Endothelial cell of umbilical vein (primary cell): ENCODE results near the gene NXN. TPM values are rescaled to one million over a fixed set of nuclear protein-coding genes. Genes with fewer than 3 reads are reported as not detected.

Experiments
- BruUV-seq: library from RNA; stranded (reverse); fragments of 400-500 nt; replicated peaks from 2 replicates; lab custom pipeline; 2021; lab: Mats Ljungman, UMichigan
- CTCF ChIA-PET: fragments of 300-600, 350-600 bp; sonication (Branson Sonifier 250); formaldehyde crosslinking; loops from one replicate; lab custom pipeline; 2021; ENCODE audit warnings: antibody characterized with exemption, inconsistent platforms; lab: Charles Lee
- POLR2A ChIA-PET: fragments of 300-600, 350-600 bp; sonication (Branson Sonifier 250); formaldehyde crosslinking; loops from one replicate; lab custom pipeline; 2021; ENCODE audit warnings: antibody characterized with exemption, inconsistent platforms; lab: Charles Lee
- DNase-seq: peaks from one replicate; pipeline ENCODE4 v3.0.0-alpha.2; 2011; ENCODE audit warnings: low read depth, low spot score
- FAIRE-seq: peaks from 2 replicates; lab custom pipeline; 2011; peaks lifted over from hg19 to GRCh38; lab: Jason Lieb, UNC
- H2AFZ ChIP-seq: 2 replicates; pipeline ENCODE4 v1.6.0; 2012; ENCODE audit warnings: low read depth, low read length, control low read depth, inconsistent platforms
- H3K27ac ChIP-seq: 2 replicates; pipeline ENCODE4 v1.5.1; 2011; ENCODE audit warnings: low read depth, mild to moderate bottlenecking, control low read depth, low read length, moderate library complexity; ENCODE audit not compliant: insufficient read depth
- H3K27me3 ChIP-seq, 2 experiments: 2 replicates each; pipeline versions ENCODE4 v1.6.0 to v1.6.1; 2011; ENCODE audit warnings: low read length in 2 of 2, mixed read lengths in 1 of 2; ENCODE audit not compliant: control insufficient read depth in 2 of 2, insufficient read depth in 2 of 2
- H3K36me3 ChIP-seq, 2 experiments: 2 replicates in 1 of 2; 3 replicates in 1 of 2; pipeline ENCODE4 v1.5.1; 2011; ENCODE audit warnings: low read length in 2 of 2, mild to moderate bottlenecking in 1 of 2, moderate library complexity in 1 of 2; ENCODE audit not compliant: control insufficient read depth in 2 of 2, insufficient read depth in 2 of 2; ENCODE audit errors: extremely low read depth in 1 of 2
- H3K4me1 ChIP-seq: 3 replicates; pipeline ENCODE4 v1.5.1; 2011; ENCODE audit warnings: mild to moderate bottlenecking, low read length; ENCODE audit not compliant: control insufficient read depth, insufficient read depth; ENCODE audit errors: extremely low read depth
- H3K4me2 ChIP-seq: 2 replicates; pipeline ENCODE4 v1.6.1; 2011; ENCODE audit warnings: low read length, control low read depth, mixed read lengths; ENCODE audit not compliant: insufficient read depth
- H3K4me3 ChIP-seq, 3 experiments: fragments of 200-600 bp in 1 of 3; sonication (generic), shearing (Covaris generic) in 1 of 3; replicated peaks in 1 of 3; 2 replicates each; pipeline ENCODE4 v1.5.1; 2011 to 2016; ENCODE audit warnings: control low read depth in 3 of 3, low read length in 3 of 3, mild to moderate bottlenecking in 2 of 3, inconsistent platforms in 1 of 3, low read depth in 1 of 3, moderate library complexity in 1 of 3; ENCODE audit not compliant: insufficient read depth in 1 of 3
- H3K79me2 ChIP-seq: 2 replicates; pipeline ENCODE4 v1.6.0; 2012; ENCODE audit warnings: low read length, inconsistent platforms; ENCODE audit not compliant: control insufficient read depth, insufficient read depth
- H3K9ac ChIP-seq: replicated peaks from 2 replicates; pipeline ENCODE3; 2011; ENCODE audit warnings: low read length, control low read depth; ENCODE audit not compliant: insufficient read depth; ENCODE audit errors: extremely low read depth
- H3K9me1 ChIP-seq: replicated peaks from 3 replicates; pipeline ENCODE4 v1.6.0; 2011; ENCODE audit warnings: mild to moderate bottlenecking, low read length; ENCODE audit not compliant: control insufficient read depth, insufficient read depth; ENCODE audit errors: extremely low read depth
- H3K9me3 ChIP-seq: replicated peaks from 2 replicates; pipeline ENCODE4 v1.5.1; 2012; ENCODE audit warnings: low read length, inconsistent platforms; ENCODE audit not compliant: control insufficient read depth, insufficient read depth
- H4K20me1 ChIP-seq: replicated peaks from 2 replicates; pipeline ENCODE3; 2011; ENCODE audit warnings: mild to moderate bottlenecking, low read length; ENCODE audit not compliant: control insufficient read depth, insufficient read depth; ENCODE audit errors: extremely low read depth
- CTCF ChIP-seq, 2 donors: IDR thresholded peaks; 1 replicate in 1 of 2; 2 replicates in 1 of 2; pipeline ENCODE4 v1.5.1; 2011; ENCODE audit warnings: low read length in 2 of 2, mild to moderate bottlenecking in 2 of 2, moderate library complexity in 2 of 2, control low read depth in 1 of 2, inconsistent platforms in 1 of 2, low read depth in 1 of 2; ENCODE audit not compliant: insufficient read depth in 1 of 2; ENCODE audit errors: extremely low read depth in 1 of 2
- EZH2 ChIP-seq: IDR thresholded peaks from 2 replicates; pipeline ENCODE4 v1.6.1; 2012; ENCODE audit warnings: borderline replicate concordance, low read depth, mild to moderate bottlenecking, moderate library complexity, low read length, inconsistent platforms; ENCODE audit not compliant: severe bottlenecking
- FOS ChIP-seq: IDR thresholded peaks from 2 replicates; pipeline ENCODE4 v1.6.1; 2011; ENCODE audit warnings: mild to moderate bottlenecking, low read length, moderate library complexity, borderline replicate concordance; ENCODE audit not compliant: insufficient read depth
- GATA2 ChIP-seq: IDR thresholded peaks from 2 replicates; pipeline ENCODE4 v1.7.0; 2011; ENCODE audit warnings: low read depth, mild to moderate bottlenecking, moderate library complexity, mixed read lengths, low read length; ENCODE audit not compliant: insufficient read length, insufficient read depth
- JUN ChIP-seq: IDR thresholded peaks from 2 replicates; pipeline ENCODE4 v1.6.1; 2011; ENCODE audit warnings: borderline replicate concordance, low read depth; ENCODE audit not compliant: insufficient read length, insufficient read depth
- MYC ChIP-seq: IDR thresholded peaks from one replicate; pipeline ENCODE4 v1.6.1; 2011; ENCODE audit warnings: mild to moderate bottlenecking, low read depth, low read length
- POLR2A ChIP-seq: IDR thresholded peaks from 2 replicates; pipeline ENCODE4 v1.6.1; 2012; ENCODE audit warnings: low read depth, mild to moderate bottlenecking, control low read depth, low read length
- POLR2AphosphoS5 ChIP-seq: IDR thresholded peaks from 2 replicates; pipeline ENCODE4 v1.6.1; 2012; ENCODE audit warnings: low read depth, mild to moderate bottlenecking, control low read depth, low read length, moderate library complexity; ENCODE audit not compliant: insufficient read depth
- dilution Hi-C: fragments of 300-500 bp; cut with MboI; formaldehyde crosslinking; loops from one replicate; pipeline ENCODE4 v1.15.0; 2019; ENCODE audit warnings: low sequenced_read_pairs; ENCODE audit not compliant: extremely low pct_ligation_motif_present
- intact Hi-C: fragments of 100-400 bp; cut with micrococcal nuclease; formaldehyde crosslinking; loops from one replicate; pipeline ENCODE4 v1.10.0; 2022
- polyA plus RNA-seq, 4 experiments: library from polyadenylated mRNA; depleted of rRNA in 3 of 4; stranded (reverse) in 3 of 4; unstranded in 1 of 4; fragments of >200 nt; gene quantifications; 2 replicates each; pipeline versions ENCODE4 v1.2.1 to v1.2.3, GENCODE V29; 2011 to 2012; ENCODE audit warnings: missing spikeins in 1 of 4
- total RNA-seq: library from RNA; stranded (reverse); gene quantifications from 2 replicates; pipeline ENCODE4 v1.2.3, GENCODE V29; 2021
- TF ChIP-seq, protein P1 (sequence below): IDR thresholded peaks from 2 replicates; pipeline ENCODE4 v1.6.1; 2011; ENCODE audit not compliant: insufficient read depth, insufficient read length

NXN gene
- total and polyA plus RNA-seq, 2 donors (not counting 3 experiments of a cell fraction or from before 2014, with no cell fraction given) = 69.5 to 77.3 TPM

- dilution Hi-C loops = no loop called here
- intact Hi-C loops = loop anchor here (1.0 to 5.0 kb wide), 2 partner anchors 35 to 37 kb away; no protein-coding TSS in a partner anchor
- Histone ChIP-seq H3K9me3 (no peaks in the 10 kb centered on the region), H2AFZ (peak overlapping the region; percentile 33), H3K9ac (peak overlapping the region; percentile 69), H3K79me2 (no peaks in the 10 kb centered on the region), H3K27ac (peak overlapping the region; percentile 79), H3K9me1 (no peaks in the 10 kb centered on the region), H3K27me3 (no peaks in the 10 kb centered on the region), H3K4me2 (peak overlapping the region; percentile 48), H3K4me1 (peaks cover 31% of the 10 kb centered on the region), H3K4me3 (peak overlapping the region in 1 of 3 experiments; percentile 0), H3K36me3 (no peaks in the 10 kb centered on the region), H4K20me1 (no peaks in the 10 kb centered on the region)
- no peak for TF ChIP-seq GATA2
- no peak for TF ChIP-seq JUN
- TF ChIP-seq, protein P1, sequence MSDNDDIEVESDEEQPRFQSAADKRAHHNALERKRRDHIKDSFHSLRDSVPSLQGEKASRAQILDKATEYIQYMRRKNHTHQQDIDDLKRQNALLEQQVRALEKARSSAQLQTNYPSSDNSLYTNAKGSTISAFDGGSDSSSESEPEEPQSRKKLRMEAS = no peak
- no peak for TF ChIP-seq CTCF (IDR thresholded peaks at IDR 0.05; ENCODE audit: extremely low read depth in 1 of 2, insufficient read depth in 1 of 2, low read depth in 1 of 2, low read length in 2 of 2)
- no peak for TF ChIP-seq FOS
- no peak for TF ChIP-seq MYC
- TF ChIP-seq EZH2 = no peak
- no peak for TF ChIP-seq POLR2AphosphoS5
- no peak for TF ChIP-seq POLR2A
- BruUV-seq = TSS peak; percentile 60
- ChIA-PET POLR2A (interaction anchor here (1.1 kb wide), 1 partner anchor 18 kb away, joined by 4 read pairs; no protein-coding TSS in a partner anchor), CTCF (interaction anchor here (1.3 to 3.9 kb wide), 7 partner anchors 12 to 65 kb away, joined by 4 to 18 read pairs (median 8); partner anchors contain the start of gene NXN)
- DNase-seq = peak; percentile 94
- FAIRE-seq = peak; percentile 86
Observed at GRCh38 chr17:915538-916201, 63.9 kb downstream of the NXN start.
